Nephron progenitor cell (in vitro differentiated cells): Measurements from ENCODE around the gene MAGI2.

Experiments
- DNase-seq: peaks from one replicate; pipeline ENCODE4 v3.0.0; 2021
- H3K27ac Mint-ChIP-seq: 2 replicates; pipeline ENCODE4 v1.8.0; 2021; ENCODE audit warnings: mild to moderate bottlenecking, moderate library complexity, mixed read lengths
- H3K27me3 Mint-ChIP-seq: 2 replicates; pipeline ENCODE4 v1.8.0; 2021; ENCODE audit warnings: mild to moderate bottlenecking, low read depth, mixed read lengths; ENCODE audit not compliant: poor library complexity
- H3K36me3 Mint-ChIP-seq: 2 replicates; pipeline ENCODE4 v1.8.0; 2021; ENCODE audit warnings: low read depth, mixed read lengths
- H3K4me1 Mint-ChIP-seq: 2 replicates; pipeline ENCODE4 v1.8.0; 2021; ENCODE audit warnings: mixed read lengths
- H3K4me3 Mint-ChIP-seq: 2 replicates; pipeline ENCODE4 v1.8.0; 2021; ENCODE audit warnings: mild to moderate bottlenecking, moderate library complexity, mixed read lengths
- H3K9me3 Mint-ChIP-seq: 2 replicates; pipeline ENCODE4 v1.8.0; 2021; ENCODE audit warnings: mild to moderate bottlenecking, moderate library complexity, mixed read lengths
- CTCF ChIP-seq: fragments of 200-600 bp; sonication (generic); IDR thresholded peaks from 2 replicates; pipeline ENCODE4 v1.5.0; 2021; ENCODE audit warnings: antibody characterized with exemption

MAGI2 gene

GRCh38 chr7:78530351-78530750 is 923.1 kb downstream of the MAGI2 start:
- Mint-ChIP-seq H3K36me3 (no peaks in the 10 kb centered on the region), H3K4me3 (no peak overlapping the region), H3K27me3 (no peaks in the 10 kb centered on the region), H3K9me3 (peaks cover 2% of the 10 kb centered on the region), H3K4me1 (peaks cover 4% of the 10 kb centered on the region), H3K27ac (no peak overlapping the region)
- DNase-seq: no peak
- no peak for TF ChIP-seq CTCF

- Mint-ChIP-seq H3K27ac (no peak overlapping the region), H3K27me3 (no peaks in the 10 kb centered on the region), H3K9me3 (no peaks in the 10 kb centered on the region), H3K4me3 (no peak overlapping the region), H3K36me3 (no peaks in the 10 kb centered on the region), H3K4me1 (no peaks in the 10 kb centered on the region)
- DNase-seq: no peak
- TF ChIP-seq CTCF: no peak
Measured at GRCh38 chr7:78529392-78529791, 924.1 kb downstream of the MAGI2 start.

- Mint-ChIP-seq H3K27me3 (no peaks in the 10 kb centered on the region), H3K4me1 (no peaks in the 10 kb centered on the region), H3K9me3 (no peaks in the 10 kb centered on the region), H3K36me3 (no peaks in the 10 kb centered on the region), H3K4me3 (no peak overlapping the region), H3K27ac (no peak overlapping the region)
- no peak for TF ChIP-seq CTCF
- no peak for DNase-seq
Measured at GRCh38 chr7:78528964-78529363, 924.5 kb downstream of the MAGI2 start.

GRCh38 chr7:78523930-78524329 is 929.5 kb downstream of the MAGI2 start:
- Mint-ChIP-seq H3K4me3 (no peak overlapping the region), H3K4me1 (no peaks in the 10 kb centered on the region), H3K27ac (no peak overlapping the region), H3K9me3 (no peaks in the 10 kb centered on the region), H3K36me3 (no peaks in the 10 kb centered on the region), H3K27me3 (peaks cover 3% of the 10 kb centered on the region)
- TF ChIP-seq CTCF: no peak
- DNase-seq: no peak

- H3K4me1 Mint-ChIP-seq: no peaks in the 10 kb centered on the region
Measured at GRCh38 chr7:78521961-78522360, 931.5 kb downstream of the MAGI2 start.

More at GRCh38 chr7:78521961-78522360, 931.5 kb downstream of the MAGI2 start:
- no peaks in the 10 kb centered on the region for H3K9me3 Mint-ChIP-seq
- TF ChIP-seq CTCF: no peak
- no peak overlapping the region for H3K27ac Mint-ChIP-seq
- H3K4me3 Mint-ChIP-seq: no peak overlapping the region
- DNase-seq: no peak
- no peaks in the 10 kb centered on the region for H3K36me3 Mint-ChIP-seq
- peaks cover 3% of the 10 kb centered on the region for H3K27me3 Mint-ChIP-seq
